Activated CD4-positive, alpha-beta T cell treated with anti-CD3 and anti-CD28 coated beads, Interleukin-2, amount 50 U/mL, for 48 hours (primary cell): ENCODE data around the gene DENND2A.

Source experiments
- DNase-seq, 2 experiments: peaks; one replicate each; pipeline ENCODE4 v3.0.0-alpha.2; 2020

The DENND2A gene

DNA sequence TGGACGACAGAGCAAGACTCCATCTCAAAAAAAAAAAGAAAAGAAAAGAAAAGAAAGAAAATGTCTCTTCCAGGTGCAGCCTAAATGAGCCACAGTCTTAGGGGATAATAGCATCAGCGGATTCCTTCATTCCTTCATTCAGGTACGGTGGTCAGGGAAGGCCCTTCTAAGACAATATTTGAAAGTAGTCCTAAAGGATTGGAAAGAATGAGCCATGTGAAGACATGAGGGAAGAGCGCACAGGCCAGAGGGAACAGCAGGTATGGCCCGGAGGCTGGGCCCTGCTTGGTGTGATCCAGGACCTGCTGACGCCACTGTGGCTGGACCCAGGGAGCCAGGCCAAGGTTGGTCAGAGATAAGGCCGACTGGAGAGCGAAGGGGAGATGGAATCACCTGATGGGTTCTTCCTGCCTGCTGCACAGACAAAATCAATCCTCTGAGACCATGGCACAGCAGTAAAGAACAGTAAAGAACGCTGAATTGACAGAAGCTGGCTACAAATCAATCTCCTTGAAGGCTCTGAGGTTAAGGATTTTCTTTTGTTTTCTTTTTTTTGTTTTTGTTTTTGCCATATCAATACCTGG is 145.0 kb downstream of the DENND2A start:
- DNase-seq = no peak

DNA sequence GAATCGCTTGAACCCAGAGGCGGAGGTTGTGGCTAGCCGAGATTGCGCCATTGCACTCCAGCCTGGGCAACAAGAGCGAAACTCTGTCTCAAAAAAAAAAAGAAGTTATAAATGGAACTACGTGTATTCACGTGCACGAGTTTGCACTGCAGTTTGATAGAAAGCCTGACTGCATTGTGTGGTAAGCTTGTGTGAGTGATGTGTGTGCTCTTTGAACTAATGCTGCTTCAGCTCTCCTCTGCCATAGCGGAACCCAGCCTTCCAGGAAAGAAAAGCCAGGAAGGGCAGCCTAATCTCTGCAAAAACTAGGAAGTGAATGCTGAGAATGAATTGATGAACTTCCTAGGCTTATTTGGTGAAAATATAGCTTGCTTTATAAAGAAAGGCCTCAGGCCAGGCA is 145.7 kb downstream of the DENND2A start:
- no peak for DNase-seq

DNA sequence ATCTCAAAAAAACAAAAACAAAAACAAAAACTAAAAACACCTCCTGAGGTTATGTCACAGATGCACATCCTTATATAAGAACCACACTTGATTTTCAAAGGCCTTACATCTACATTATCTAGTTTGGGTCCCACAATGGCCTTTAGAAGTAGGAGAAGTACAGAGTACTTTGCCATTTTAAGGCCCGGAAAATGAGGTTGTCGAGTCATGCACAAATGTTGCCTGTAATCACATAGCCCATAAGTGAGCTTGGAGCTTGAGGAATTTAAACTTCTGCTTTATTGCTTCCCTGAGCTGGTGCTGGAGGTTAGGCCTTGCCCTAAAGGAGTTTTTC is 151.6 kb downstream of the DENND2A start:
- no peak for DNase-seq

GRCh38 chr7:140485500-140486265 is 154.9 kb downstream of the DENND2A start:
- no peak for DNase-seq

DNA sequence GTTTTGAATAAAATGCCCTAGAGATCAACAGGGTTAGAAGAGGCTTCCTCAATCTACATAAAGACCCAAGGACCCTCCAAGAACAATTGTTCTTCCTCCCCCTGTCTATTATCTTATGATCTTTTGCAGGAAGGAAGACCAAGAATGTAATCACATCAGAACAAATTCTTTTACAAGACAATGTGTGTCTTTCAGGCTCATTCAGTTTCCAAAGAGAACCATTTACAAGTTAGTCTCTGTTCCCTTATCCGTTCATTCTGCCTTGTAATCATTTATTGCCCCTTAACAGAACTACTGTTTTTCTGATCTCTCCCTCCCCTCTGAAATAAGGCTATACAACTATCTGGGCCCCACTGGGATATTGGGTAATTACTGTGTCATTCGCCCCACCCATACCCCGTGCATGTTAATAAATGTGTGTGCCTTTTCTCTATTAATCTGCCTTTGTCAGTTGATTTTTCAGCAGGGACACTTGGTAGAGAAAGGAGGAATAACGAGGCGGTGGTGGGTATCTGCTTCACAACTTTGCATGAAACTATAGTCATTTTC is 155.6 kb downstream of the DENND2A start:
- no peak for DNase-seq

DNA sequence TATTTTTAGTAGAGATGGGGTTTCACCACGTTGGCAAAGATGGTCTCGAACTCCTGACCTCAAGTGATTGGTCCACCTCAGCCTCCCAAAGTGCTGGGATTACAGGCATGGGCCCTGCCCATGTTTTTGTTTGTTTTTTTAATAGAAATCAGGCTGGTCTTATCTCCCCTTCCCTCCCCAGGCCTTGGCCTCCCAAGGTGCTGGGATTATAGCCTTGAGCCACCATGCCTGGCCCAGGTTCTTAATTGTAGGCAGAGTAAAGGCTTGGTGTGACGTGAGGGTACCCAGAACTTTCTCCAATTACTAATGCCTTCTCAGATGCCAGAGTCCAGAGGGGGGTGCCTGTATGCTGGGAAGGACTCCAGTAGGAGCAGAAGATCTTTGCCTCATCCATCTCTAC is 156.1 kb downstream of the DENND2A start:
- DNase-seq = no peak

GRCh38 chr7:140479739-140480084 is 160.9 kb downstream of the DENND2A start:
- no peak for DNase-seq

- peak; percentile 94 to 96 for DNase-seq
These were observed 161.4 kb downstream of the DENND2A start, which contains the start of gene MKRN1 for GRCh38 chr7:140479062-140479738. TSS of gene MKRN1 (minus strand) at chr7:140479505. CDS start at chr7:140479344, 161 bp downstream.

GRCh38 chr7:140478246-140479061 is 162.2 kb downstream of the DENND2A start:
- DNase-seq = peak; percentile 45 to 50

DNA sequence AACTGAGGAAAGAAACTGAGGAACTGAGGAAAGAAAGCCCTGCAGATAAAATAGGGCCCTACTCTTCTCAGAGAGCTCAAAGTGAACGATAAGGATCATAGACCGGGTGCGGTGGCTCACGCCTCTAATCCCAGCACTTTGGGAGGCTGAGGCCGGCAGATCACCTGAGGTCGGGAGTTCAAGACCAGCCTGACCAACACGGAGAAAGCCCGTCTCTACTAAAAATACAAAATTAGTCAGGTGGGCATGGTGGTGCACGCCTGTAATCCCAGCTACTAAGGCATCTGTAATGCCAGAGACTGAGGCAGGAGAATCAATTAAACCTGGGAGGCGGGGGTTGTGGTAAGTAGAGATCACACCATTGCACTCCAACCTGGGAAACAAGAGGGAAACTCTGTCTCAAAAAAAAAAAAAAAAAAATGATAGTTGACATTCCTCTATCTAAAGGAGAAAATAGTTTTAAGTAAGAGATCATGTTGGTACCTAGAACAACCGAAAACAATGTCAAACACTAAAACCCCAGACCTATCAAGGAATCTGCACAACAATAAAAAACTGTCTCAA is 163.8 kb downstream of the DENND2A start:
- no peak for DNase-seq

DNA sequence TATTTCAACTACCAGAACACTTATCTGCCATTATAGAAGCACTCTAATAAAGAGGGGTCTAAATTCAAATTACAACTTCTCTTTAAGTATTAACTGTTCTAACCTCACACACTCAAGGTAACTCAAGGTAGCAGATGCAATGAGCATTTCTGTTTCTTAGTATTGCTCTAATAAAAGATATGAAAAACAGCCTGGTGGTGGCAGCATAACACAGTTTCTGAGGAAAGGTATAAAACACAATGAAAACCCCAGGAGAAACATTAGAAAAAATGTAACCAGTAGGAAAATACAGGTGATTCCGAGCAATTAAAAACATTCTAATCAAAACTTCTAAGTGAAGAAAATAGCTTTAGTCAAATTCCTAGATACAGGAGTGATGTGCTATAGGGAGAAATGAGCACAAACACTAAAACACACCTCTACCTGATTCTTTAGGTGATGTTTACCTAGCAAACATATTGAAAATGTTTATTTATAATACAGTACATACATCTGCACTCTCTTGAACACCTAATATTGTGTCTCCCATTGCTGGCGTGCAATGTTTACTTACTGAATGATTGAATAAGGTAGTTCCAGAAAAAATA is 164.8 kb downstream of the DENND2A start:
- DNase-seq = peak; percentile 25 to 46
